Measurements from ENCODE around the gene IL31RA. TPM values are rescaled to one million over a fixed set of nuclear protein-coding genes. Genes with fewer than 3 reads are reported as not detected.

IL31RA gene
- total and polyA plus RNA-seq, 10 of the 15 experiments (the other 5 are each of a cell fraction or from before 2014, with no cell fraction given): 0.03 to 0.31 (median 0.11) TPM; not detected in 2

- 0% methylated on average over 1 of the region's 1 CpG for WGBS (ENCODE audit: insufficient coverage, insufficient replicate concordance, low lambda C conversion rate, missing lambda C conversion rate)
Observed at GRCh38 chr5:55847837-55848236, 3.3 kb upstream of the IL31RA start.

GRCh38 chr5:55848783-55849182 is 2.4 kb upstream of the IL31RA start:
- DNase-seq (ENCODE audit: low read depth, low spot score) (no peak), FAIRE-seq (no peak), ATAC-seq (peak; percentile 30; the same call in 1 of the 3 replicates)
- RAD21 ChIA-PET (ENCODE audit: unreplicated experiment): no interaction called here
- in situ Hi-C loops (cut with MboI) (no loop called here), intact Hi-C loops (cut with micrococcal nuclease; ENCODE audit: unreplicated experiment) (no loop called here)
- no TSS peak for BruUV-seq (replicated peaks)
- Histone ChIP-seq H4K20me1 (ENCODE audit: control insufficient read depth, insufficient read depth) (no peaks in the 10 kb centered on the region), H3K27ac (ENCODE audit: control insufficient read depth, insufficient read depth) (no peak overlapping the region), H3K9me3 (replicated peaks; ENCODE audit: control insufficient read depth, insufficient read depth, low read length) (no peaks in the 10 kb centered on the region; the same call in 2 of the 3 replicates), H3K4me2 (ENCODE audit: control insufficient read depth, insufficient read depth) (no peak overlapping the region), H2AFZ (ENCODE audit: control insufficient read depth, low read depth, low read length) (no peak overlapping the region), H3K79me2 (ENCODE audit: control insufficient read depth, insufficient read depth, low read length) (no peaks in the 10 kb centered on the region), H3K4me1 (ENCODE audit: control insufficient read depth, insufficient read depth, low read length) (no peaks in the 10 kb centered on the region), H3K4me3 (no peak overlapping the region), H3K9ac (ENCODE audit: control insufficient read depth, insufficient read depth, low read length) (no peak overlapping the region), H3K36me3 (ENCODE audit: control insufficient read depth in 2 of 2, insufficient read depth in 2 of 2, low read length in 1 of 2) (no peaks in the 10 kb centered on the region), H3K27me3 (replicated peaks in 1 of 2; ENCODE audit: control insufficient read depth in 2 of 2, insufficient read depth in 2 of 2, low read length in 1 of 2) (no peaks in the 10 kb centered on the region)
- POLR2A ChIA-PET: no interaction called here
- SMC1A ChIA-PET (ENCODE audit: uncharacterized antibody, unreplicated experiment): no interaction called here
- CTCF ChIA-PET: no interaction called here
- WGBS (ENCODE audit: insufficient coverage, insufficient replicate concordance, low lambda C conversion rate, missing lambda C conversion rate): 59% methylated on average over 2 of the region's 2 CpGs
- TF ChIP-seq BRCA1 (IDR thresholded peaks at IDR 0.05; ENCODE audit: low read depth, low read length): no peak
- no peak for TF ChIP-seq KLF5 (IDR thresholded peaks at IDR 0.05; ENCODE audit: partially characterized antibody)
- TF ChIP-seq PAX5 (IDR thresholded peaks at IDR 0.05; ENCODE audit: borderline replicate concordance, low read depth, low read length): no peak
- no peak for TF ChIP-seq TAF1 (IDR thresholded peaks at IDR 0.05; ENCODE audit: borderline replicate concordance, low read depth, low read length)
- TF ChIP-seq PRDM15 (CRISPR knock-in tag; IDR thresholded peaks at IDR 0.05): no peak
- TF ChIP-seq SUPT20H (IDR thresholded peaks at IDR 0.05; ENCODE audit: borderline replicate concordance, control insufficient read depth, low read depth, low read length): no peak
- no peak for TF ChIP-seq CBFB (IDR thresholded peaks at IDR 0.05; ENCODE audit: low read depth)
- TF ChIP-seq ZBED1 (IDR thresholded peaks at IDR 0.05; ENCODE audit: borderline replicate concordance): no peak
- no peak for TF ChIP-seq TCF3 (IDR thresholded peaks at IDR 0.05; ENCODE audit: borderline replicate concordance, insufficient read depth, low read depth, low read length)

More at GRCh38 chr5:55847837-55848236, 3.3 kb upstream of the IL31RA start:
- Histone ChIP-seq H3K27ac (ENCODE audit: control insufficient read depth, insufficient read depth) (no peak overlapping the region), H3K4me1 (ENCODE audit: control insufficient read depth, insufficient read depth, low read length) (no peaks in the 10 kb centered on the region), H3K4me2 (ENCODE audit: control insufficient read depth, insufficient read depth) (no peak overlapping the region), H3K9ac (ENCODE audit: control insufficient read depth, insufficient read depth, low read length) (no peak overlapping the region), H3K27me3 (replicated peaks in 1 of 2; ENCODE audit: control insufficient read depth in 2 of 2, insufficient read depth in 2 of 2, low read length in 1 of 2) (no peaks in the 10 kb centered on the region), H3K36me3 (ENCODE audit: control insufficient read depth in 2 of 2, insufficient read depth in 2 of 2, low read length in 1 of 2) (no peaks in the 10 kb centered on the region), H3K9me3 (replicated peaks; ENCODE audit: control insufficient read depth, insufficient read depth, low read length) (no peaks in the 10 kb centered on the region; the same call in 2 of the 3 replicates), H3K4me3 (no peak overlapping the region), H3K79me2 (ENCODE audit: control insufficient read depth, insufficient read depth, low read length) (no peaks in the 10 kb centered on the region), H2AFZ (ENCODE audit: control insufficient read depth, low read depth, low read length) (no peak overlapping the region), H4K20me1 (ENCODE audit: control insufficient read depth, insufficient read depth) (no peaks in the 10 kb centered on the region)
- BruUV-seq (replicated peaks): no TSS peak
- in situ Hi-C loops (cut with MboI): no loop called here
- no peak for ATAC-seq
- SMC1A ChIA-PET (ENCODE audit: uncharacterized antibody, unreplicated experiment): no interaction called here
- TF ChIP-seq RAD21 (IDR thresholded peaks at IDR 0.05; ENCODE audit: insufficient read depth, low read depth, low read length) (no peak), TBL1XR1 (IDR thresholded peaks at IDR 0.05; ENCODE audit: low read depth, low read length) (no peak), SPI1 (IDR thresholded peaks at IDR 0.05; ENCODE audit: borderline replicate concordance, insufficient read depth, low read depth, low read length) (no peak), SIN3A (IDR thresholded peaks at IDR 0.05; ENCODE audit: low read depth, low read length) (no peak), SMC3 (IDR thresholded peaks at IDR 0.05; ENCODE audit: borderline replicate concordance, low read length) (no peak)
- no peak for FAIRE-seq
- no peak for DNase-seq (ENCODE audit: low read depth, low spot score)
- POLR2A ChIA-PET: no interaction called here
- RAD21 ChIA-PET (ENCODE audit: unreplicated experiment): no interaction called here
- CTCF ChIA-PET: no interaction called here
- intact Hi-C loops (cut with micrococcal nuclease; ENCODE audit: unreplicated experiment): no loop called here

All from GM12878 (cell line).